AG04449 (cell line): Measurements from ENCODE around the gene ARHGAP18.

Source experiments
- CTCF ChIA-PET: fragments of 350-600 bp; formaldehyde crosslinking; extraction: SDS; loops from one replicate; lab custom pipeline; 2021; ENCODE audit warnings: antibody characterized with exemption; lab: Yijun Ruan, JAX
- POLR2A ChIA-PET: fragments of 400-600, 350-600 bp; formaldehyde crosslinking; extraction: SDS; loops from one replicate; lab custom pipeline; 2020; ENCODE audit warnings: antibody characterized with exemption, inconsistent platforms; lab: Yijun Ruan, JAX
- DNase-seq: peaks from one replicate; pipeline ENCODE4 v3.0.0-alpha.2; 2010; ENCODE audit warnings: low read depth, low spot score
- H3K4me3 ChIP-seq: 2 replicates; pipeline ENCODE4 v1.5.1; 2011; ENCODE audit warnings: low read depth, mild to moderate bottlenecking, control low read depth, low read length
- TF ChIP-seq, protein P1 (sequence below): IDR thresholded peaks from one replicate; pipeline ENCODE4 v1.5.1; 2011; ENCODE audit warnings: mild to moderate bottlenecking, moderate library complexity, low read length, control low read depth, inconsistent platforms; ENCODE audit not compliant: insufficient read depth; ENCODE audit errors: missing control alignments

The ARHGAP18 gene

DNA sequence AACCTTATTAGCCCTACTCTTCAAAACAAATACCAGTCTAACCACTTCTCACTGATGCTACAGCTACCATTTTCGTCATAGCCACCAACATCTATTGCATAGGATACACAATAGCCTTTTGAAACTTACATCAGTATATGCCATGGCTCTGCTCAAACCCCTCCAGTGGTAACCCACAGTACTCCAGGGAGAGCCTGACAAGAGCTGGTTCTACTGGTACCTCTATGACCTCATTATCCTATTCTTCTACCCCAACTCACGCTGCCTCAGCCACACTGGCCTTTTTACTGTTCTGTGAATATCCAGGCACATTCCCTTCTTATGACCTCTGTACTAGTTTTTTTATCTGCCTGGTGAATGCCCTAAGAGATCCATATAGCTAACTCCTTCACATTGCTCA, 157.6 kb downstream of the ARHGAP18 start:
- TF ChIP-seq, protein P1, sequence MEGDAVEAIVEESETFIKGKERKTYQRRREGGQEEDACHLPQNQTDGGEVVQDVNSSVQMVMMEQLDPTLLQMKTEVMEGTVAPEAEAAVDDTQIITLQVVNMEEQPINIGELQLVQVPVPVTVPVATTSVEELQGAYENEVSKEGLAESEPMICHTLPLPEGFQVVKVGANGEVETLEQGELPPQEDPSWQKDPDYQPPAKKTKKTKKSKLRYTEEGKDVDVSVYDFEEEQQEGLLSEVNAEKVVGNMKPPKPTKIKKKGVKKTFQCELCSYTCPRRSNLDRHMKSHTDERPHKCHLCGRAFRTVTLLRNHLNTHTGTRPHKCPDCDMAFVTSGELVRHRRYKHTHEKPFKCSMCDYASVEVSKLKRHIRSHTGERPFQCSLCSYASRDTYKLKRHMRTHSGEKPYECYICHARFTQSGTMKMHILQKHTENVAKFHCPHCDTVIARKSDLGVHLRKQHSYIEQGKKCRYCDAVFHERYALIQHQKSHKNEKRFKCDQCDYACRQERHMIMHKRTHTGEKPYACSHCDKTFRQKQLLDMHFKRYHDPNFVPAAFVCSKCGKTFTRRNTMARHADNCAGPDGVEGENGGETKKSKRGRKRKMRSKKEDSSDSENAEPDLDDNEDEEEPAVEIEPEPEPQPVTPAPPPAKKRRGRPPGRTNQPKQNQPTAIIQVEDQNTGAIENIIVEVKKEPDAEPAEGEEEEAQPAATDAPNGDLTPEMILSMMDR = no peak
- ChIA-PET POLR2A (no interaction called here), CTCF (interaction anchor here (0.8 kb wide), 1 partner anchor 45 kb away, joined by 3 read pairs; no protein-coding TSS in a partner anchor)
- DNase-seq = no peak
- H3K4me3 ChIP-seq = no peak overlapping the region

DNA sequence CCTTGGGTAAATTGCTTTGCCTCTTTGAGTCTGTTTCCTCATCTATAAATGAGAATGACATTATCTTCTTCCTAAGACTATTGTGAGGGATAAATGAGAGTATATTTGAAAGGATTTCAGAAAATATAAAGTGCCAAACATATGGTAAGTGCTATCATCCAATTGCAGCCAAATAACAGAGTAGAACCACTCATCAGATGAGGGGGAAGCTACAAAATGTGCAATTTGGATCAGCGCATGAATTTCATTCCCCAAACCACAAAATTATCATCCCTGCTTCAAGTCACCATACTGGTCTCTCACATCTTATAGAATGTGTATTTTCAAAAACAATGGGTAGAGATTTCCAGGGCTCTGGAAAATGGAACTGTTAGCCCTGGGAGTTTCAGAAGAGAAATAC, 158.5 kb downstream of the ARHGAP18 start:
- no peak for DNase-seq
- H3K4me3 ChIP-seq = no peak overlapping the region
- TF ChIP-seq, protein P1 = no peak
- CTCF ChIA-PET = interaction anchor here (1.0 kb wide), 1 partner anchor 13 kb away, joined by 3 read pairs; no protein-coding TSS in a partner anchor
- POLR2A ChIA-PET = no interaction called here

DNA sequence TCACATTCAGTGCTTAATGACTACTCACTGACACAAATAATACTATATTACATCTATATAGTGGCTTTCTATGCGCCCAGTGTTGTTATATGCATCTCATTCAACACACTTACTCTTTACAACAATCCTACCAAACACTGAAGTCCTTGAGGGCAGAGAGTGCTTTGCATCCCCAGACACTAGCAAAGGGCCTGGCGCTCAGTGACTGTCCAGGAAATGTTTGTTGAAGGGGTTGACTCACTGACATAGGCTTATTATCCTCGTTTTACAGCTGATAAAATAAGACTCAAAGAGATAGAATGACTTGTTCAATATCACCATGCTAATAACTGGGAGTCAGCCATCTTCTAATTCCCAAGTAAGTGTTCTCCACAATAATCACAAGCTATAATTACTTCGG, 163.3 kb downstream of the ARHGAP18 start:
- CTCF ChIA-PET = interaction anchor here (0.9 to 1.4 kb wide), 4 partner anchors 10 to 51 kb away, joined by 3 to 4 read pairs (median 3); no protein-coding TSS in a partner anchor

DNA sequence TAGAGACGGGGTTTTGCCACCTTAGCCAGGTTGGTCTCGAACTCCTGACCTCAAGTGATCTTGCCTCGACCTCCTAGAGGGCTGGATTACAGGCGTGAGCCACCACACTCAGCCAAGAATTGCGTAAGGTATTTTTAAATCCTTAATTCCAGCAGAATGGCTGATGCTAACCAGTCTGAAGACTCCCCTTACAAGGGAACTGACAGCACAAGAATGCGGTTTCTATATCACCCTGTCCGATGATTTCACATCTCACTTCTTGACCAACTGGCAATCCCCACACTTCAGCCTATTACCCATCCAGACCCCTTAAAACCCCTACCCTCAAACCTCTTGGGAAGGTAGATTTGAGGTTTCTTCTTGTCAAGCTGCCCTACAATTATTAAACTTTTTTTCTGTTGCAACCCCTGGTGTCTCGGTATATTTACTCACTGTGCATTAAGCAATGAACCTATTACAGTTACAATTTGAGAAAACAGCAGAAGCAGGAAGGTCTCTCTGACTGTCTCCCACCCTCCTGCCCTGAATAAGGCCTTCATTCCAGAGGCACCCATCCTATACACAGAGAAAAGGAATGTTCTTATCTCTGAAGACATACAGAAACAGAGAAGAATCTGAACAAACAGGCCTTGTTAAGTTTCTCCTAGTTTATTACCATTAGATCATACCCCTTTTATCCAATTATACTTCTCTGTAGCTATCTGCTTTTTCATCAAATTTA, 164.9 kb downstream of the ARHGAP18 start:
- ChIA-PET CTCF (interaction anchor here (1.4 kb wide), 1 partner anchor 30 kb away, joined by 3 read pairs; no protein-coding TSS in a partner anchor), POLR2A (no interaction called here)
- H3K4me3 ChIP-seq = no peak overlapping the region
- TF ChIP-seq, protein P1 = no peak
- DNase-seq = no peak

More for the DNA sequence above, 163.3 kb downstream of the ARHGAP18 start:
- TF ChIP-seq, protein P1 = no peak
- H3K4me3 ChIP-seq = no peak overlapping the region
- DNase-seq = no peak
- POLR2A ChIA-PET = no interaction called here

DNA sequence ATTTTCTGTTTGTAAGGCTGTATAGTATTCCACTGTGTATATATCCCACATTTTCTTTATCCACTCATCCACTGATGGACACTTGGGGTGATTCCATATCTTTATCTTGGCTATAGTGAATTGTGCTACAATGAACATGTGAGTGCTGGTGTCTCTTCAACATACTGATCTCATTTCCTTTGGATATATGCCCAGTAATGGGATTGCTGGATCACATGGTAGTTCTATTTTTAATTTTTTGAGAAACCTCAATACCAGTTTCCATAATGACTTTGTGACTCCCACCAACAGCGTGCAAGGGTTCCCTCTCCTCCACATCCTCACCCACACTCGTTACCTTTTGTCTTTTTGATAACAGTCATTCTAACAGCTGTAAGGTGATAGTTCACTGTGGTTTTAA, 166.0 kb downstream of the ARHGAP18 start:
- POLR2A ChIA-PET = no interaction called here
- no peak overlapping the region for H3K4me3 ChIP-seq
- no peak for DNase-seq
- TF ChIP-seq, protein P1 = no peak
- CTCF ChIA-PET = no interaction called here

DNA sequence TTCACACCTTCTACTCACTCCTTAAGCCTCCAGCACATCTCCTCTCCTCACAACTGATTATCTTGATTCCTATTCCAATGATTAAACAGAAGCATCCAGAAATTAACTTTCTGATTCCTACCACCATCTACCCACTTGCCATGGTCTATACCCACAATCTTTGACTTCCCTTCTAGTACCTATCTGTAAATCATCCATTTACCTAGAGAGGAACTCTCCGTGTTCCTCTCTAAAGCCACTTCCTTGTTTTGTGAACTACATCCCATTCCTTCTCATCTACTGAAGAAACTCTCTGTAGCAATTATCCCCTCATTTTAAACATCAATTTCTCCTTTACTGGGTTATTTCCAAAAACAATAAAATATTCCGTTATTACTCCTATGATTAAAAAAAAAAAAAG, 167.3 kb downstream of the ARHGAP18 start:
- CTCF ChIA-PET = no interaction called here
- POLR2A ChIA-PET = no interaction called here
- TF ChIP-seq, protein P1 = no peak
- DNase-seq = no peak
- no peak overlapping the region for H3K4me3 ChIP-seq
